Esophagus muscularis mucosa (tissue), 4 donors: ENCODE measurements around the gene PPP2R5B. TPM values are rescaled to one million over a fixed set of nuclear protein-coding genes. Genes with fewer than 3 reads are reported as not detected.

ENCODE experiments used
- DNase-seq: peaks from one replicate; pipeline ENCODE4 v3.0.0-alpha.2; 2017; ENCODE audit errors: extremely low spot score
- H3K27ac ChIP-seq, 4 donors: fragments of 200-600 bp; sonication (generic); replicated peaks in 1 of 4; 1 replicate in 3 of 4; 2 replicates in 1 of 4; pipeline ENCODE4 v1.5.1; 2016 to 2019; ENCODE audit warnings: mild to moderate bottlenecking in 1 of 4
- H3K27me3 ChIP-seq, 4 donors: fragments of 200-600 bp; sonication (generic); one replicate each; pipeline versions ENCODE4 v1.5.1 to v1.6.0; 2016 to 2019
- H3K36me3 ChIP-seq, 4 donors: fragments of 200-600 bp; sonication (generic); one replicate each; pipeline ENCODE4 v1.5.1; 2016 to 2019
- H3K4me1 ChIP-seq, 4 donors: fragments of 200-600 bp; sonication (generic); one replicate each; pipeline ENCODE4 v1.5.1; 2016 to 2019
- H3K4me3 ChIP-seq, 4 donors: fragments of 200-600 bp; sonication (generic); 1 replicate in 2 of 4; 2 replicates in 2 of 4; pipeline ENCODE4 v1.5.1; 2016 to 2019; ENCODE audit warnings: mild to moderate bottlenecking in 4 of 4, moderate library complexity in 1 of 4
- H3K9me3 ChIP-seq, 4 donors: fragments of 200-600 bp; sonication (generic); 1 replicate in 3 of 4; 2 replicates in 1 of 4; pipeline ENCODE4 v1.5.1; 2016 to 2019
- CTCF ChIP-seq, 3 experiments: fragments of 200-600 bp in 2 of 3; fragments of 450-650 bp in 1 of 3; sonication (generic) in 2 of 3; IDR thresholded peaks; one replicate each; pipeline ENCODE4 v1.5.1; 2017 to 2019; ENCODE audit warnings: antibody characterized with exemption in 3 of 3, mild to moderate bottlenecking in 2 of 3, moderate library complexity in 1 of 3
- EP300 ChIP-seq: sonication (generic); formaldehyde crosslinking; IDR thresholded peaks from one replicate; pipeline ENCODE4 v1.6.1; 2017; ENCODE audit warnings: antibody characterized with exemption
- POLR2A ChIP-seq: fragments of 450-650 bp; IDR thresholded peaks from one replicate; pipeline ENCODE4 v1.6.1; 2017; ENCODE audit warnings: antibody characterized with exemption, moderate library complexity, mild to moderate bottlenecking, low read depth
- POLR2AphosphoS5 ChIP-seq, 2 donors: sonication (generic); formaldehyde crosslinking; IDR thresholded peaks; one replicate each; pipeline ENCODE4 v1.6.1; 2017; ENCODE audit warnings: antibody characterized with exemption in 2 of 2
- WGBS: methylation state at CpG from one replicate; pipeline ENCODE4 v1.1.5; 2018; 5-methylcytosine and 5-hydroxymethylcytosine counted together
- intact Hi-C: fragments of 100-400 bp; cut with DNase I; formaldehyde crosslinking; loops from one replicate; pipeline ENCODE4 v1.15.1; 2023
- total RNA-seq, 4 donors: library from RNA; depleted of rRNA; stranded (reverse); fragments of >200 nt; gene quantifications; one replicate each; pipeline versions ENCODE4 v1.1.0 to v1.2.1, GENCODE V29; 2016

The PPP2R5B gene
- total RNA-seq, 4 donors from 2014 or later: 24.1 to 38.8 (median 29.0) TPM

- no peaks in the 10 kb centered on the region for H3K9me3 ChIP-seq
- H3K4me1 ChIP-seq: peaks cover 32 to 44% (median 40%) of the 10 kb centered on the region in 4 donors
- no peaks in the 10 kb centered on the region for H3K27me3 ChIP-seq
- H3K36me3 ChIP-seq: no peaks in the 10 kb centered on the region
- intact Hi-C loops: loop anchor here (5.0 kb wide), 1 partner anchor 197 kb away; the partner anchor contains the start of gene ZNHIT2
- 73% methylated on average over 2 of the region's 2 CpGs for WGBS
- DNase-seq: no peak
- TF ChIP-seq POLR2A: no peak
- TF ChIP-seq POLR2AphosphoS5 (IDR thresholded peaks at IDR 0.05): no peak
- TF ChIP-seq CTCF (IDR thresholded peaks at IDR 0.05): no peak
- TF ChIP-seq EP300: no peak
- H3K4me3 ChIP-seq: no peak overlapping the region
- H3K27ac ChIP-seq: no peak overlapping the region
Measured at GRCh38 chr11:64920124-64920523, 4.4 kb upstream of the PPP2R5B start.

GRCh38 chr11:64921384-64921783, 3.1 kb upstream of the PPP2R5B start:
- Histone ChIP-seq H3K4me3 (no peak overlapping the region), H3K4me1 (peaks cover 33 to 44% (median 40%) of the 10 kb centered on the region in 4 donors), H3K9me3 (no peaks in the 10 kb centered on the region), H3K27ac (no peak overlapping the region), H3K36me3 (peaks cover 0 to under 1% (median under 1%) of the 10 kb centered on the region in 4 donors), H3K27me3 (no peaks in the 10 kb centered on the region)
- TF ChIP-seq POLR2AphosphoS5 (IDR thresholded peaks at IDR 0.05) (no peak), EP300 (no peak), POLR2A (no peak), CTCF (IDR thresholded peaks at IDR 0.05) (no peak)
- no peak for DNase-seq
- intact Hi-C loops: loop anchor here (5.0 kb wide), 1 partner anchor 196 kb away; the partner anchor contains the start of gene ZNHIT2
- WGBS: 100% methylated on average over 1 of the region's 3 CpGs

GRCh38 chr11:64923151-64923661, 1.3 kb upstream of the PPP2R5B start:
- Histone ChIP-seq H3K27me3 (no peaks in the 10 kb centered on the region), H3K36me3 (peaks cover 0 to 18% (median 17%) of the 10 kb centered on the region in 4 donors), H3K4me3 (peak overlapping the region in 2 of 4 donors; percentile 85 to 100), H3K4me1 (peaks cover 30 to 36% (median 36%) of the 10 kb centered on the region in 4 donors), H3K27ac (peak overlapping the region; percentile 96 to 99 (median 97)), H3K9me3 (no peaks in the 10 kb centered on the region)
- DNase-seq: no peak
- 90% methylated on average over 7 of the region's 11 CpGs for WGBS
- no peak for TF ChIP-seq POLR2AphosphoS5 (IDR thresholded peaks at IDR 0.05)
- no peak for TF ChIP-seq POLR2A
- no peak for TF ChIP-seq EP300
- TF ChIP-seq CTCF (IDR thresholded peaks at IDR 0.05): no peak
- intact Hi-C loops: loop anchor here (5.0 kb wide), 1 partner anchor 194 kb away; the partner anchor contains the start of gene ZNHIT2

GRCh38 chr11:64924910-64925284, 408 bp downstream of the PPP2R5B start:
- Histone ChIP-seq H3K36me3 (peaks cover 13 to 34% (median 33%) of the 10 kb centered on the region in 4 donors), H3K4me3 (peak overlapping the region; percentile 85 to 100 (median 90)), H3K9me3 (no peaks in the 10 kb centered on the region), H3K27ac (peak overlapping the region; percentile 96 to 99 (median 97)), H3K27me3 (no peaks in the 10 kb centered on the region), H3K4me1 (peaks cover 24 to 30% (median 28%) of the 10 kb centered on the region in 4 donors)
- TF ChIP-seq EP300 (no peak), POLR2AphosphoS5 (IDR thresholded peaks at IDR 0.05) (no peak), POLR2A (no peak), CTCF (IDR thresholded peaks at IDR 0.05) (no peak)
- DNase-seq: no peak
- intact Hi-C loops: loop anchor here (5.0 kb wide), 1 partner anchor 192 kb away; the partner anchor contains the start of gene ZNHIT2
- WGBS: 2% methylated on average over 24 of the region's 24 CpGs
